GM21528 (cell line): ENCODE measurements around the gene PTBP1.

Source experiments
- ATAC-seq: cut with Tn5 transposase; IDR thresholded peaks from one replicate; pipeline ENCODE4 v1.9.1; 2021; ENCODE audit warnings: mild to moderate bottlenecking, moderate library complexity; ENCODE audit not compliant: unreplicated experiment, low FRiP score

Gene PTBP1

DNA sequence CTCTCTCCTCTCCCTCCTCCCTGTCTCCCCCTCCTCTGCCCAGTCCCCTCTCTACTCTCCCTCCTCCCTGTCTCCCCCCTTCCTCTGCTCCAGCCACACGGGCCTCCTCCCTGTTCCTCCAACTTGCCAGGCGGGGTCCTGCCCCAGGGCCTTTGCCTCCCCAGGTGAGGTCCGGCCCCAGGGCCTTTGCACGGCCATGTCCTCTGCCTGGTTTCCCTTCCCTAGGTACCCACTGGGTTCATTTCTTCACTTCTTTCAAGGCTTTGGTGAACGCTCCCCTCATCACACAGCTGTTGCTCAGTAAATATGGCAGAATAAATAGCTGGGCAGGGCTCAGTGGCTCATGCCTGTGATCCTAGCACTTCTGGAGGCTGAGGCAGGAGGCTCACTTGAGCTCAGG, 25.2 kb upstream of the PTBP1 start:
- no peak for ATAC-seq

DNA sequence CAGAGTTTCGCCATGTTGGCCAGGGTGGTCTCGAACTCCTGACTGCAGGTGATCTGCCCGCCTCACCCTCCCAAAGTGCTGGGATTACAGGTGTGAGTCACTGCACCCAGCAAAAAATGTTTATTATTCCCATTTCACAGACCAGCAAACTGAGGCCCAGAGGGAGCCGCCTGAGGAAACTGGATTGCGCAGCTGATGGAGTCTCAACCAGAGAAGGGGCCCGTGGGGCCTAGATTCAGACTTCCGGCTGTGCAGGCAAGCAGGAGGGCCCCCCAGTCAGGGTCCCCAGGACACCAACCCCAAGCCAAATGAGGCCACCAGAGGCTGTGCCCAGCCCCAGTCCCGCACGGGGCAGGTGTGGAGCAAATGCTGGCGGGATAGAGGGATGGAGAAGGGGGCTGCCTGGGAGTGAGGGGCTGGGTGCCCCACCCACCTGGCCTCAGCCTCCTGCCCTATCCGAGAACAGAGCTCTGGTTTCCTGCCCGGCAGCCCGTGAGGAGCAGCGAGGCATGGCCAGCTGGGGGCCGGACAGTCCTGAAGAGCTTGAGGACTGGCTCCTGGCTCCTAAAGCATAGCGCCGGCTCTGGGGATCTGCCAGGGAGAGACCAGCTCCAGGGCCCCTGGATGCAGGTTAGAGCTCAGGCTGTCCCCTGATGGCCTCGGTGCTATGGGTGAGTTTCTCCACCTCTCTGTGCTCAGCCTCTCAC, 24.4 kb upstream of the PTBP1 start:
- no peak for ATAC-seq

GRCh38 chr19:776549-776948, 20.7 kb upstream of the PTBP1 start:
- no peak for ATAC-seq

GRCh38 chr19:778910-779653, 18.2 kb upstream of the PTBP1 start:
- ATAC-seq = no peak

GRCh38 chr19:780935-781334, 16.3 kb upstream of the PTBP1 start:
- ATAC-seq = no peak

DNA sequence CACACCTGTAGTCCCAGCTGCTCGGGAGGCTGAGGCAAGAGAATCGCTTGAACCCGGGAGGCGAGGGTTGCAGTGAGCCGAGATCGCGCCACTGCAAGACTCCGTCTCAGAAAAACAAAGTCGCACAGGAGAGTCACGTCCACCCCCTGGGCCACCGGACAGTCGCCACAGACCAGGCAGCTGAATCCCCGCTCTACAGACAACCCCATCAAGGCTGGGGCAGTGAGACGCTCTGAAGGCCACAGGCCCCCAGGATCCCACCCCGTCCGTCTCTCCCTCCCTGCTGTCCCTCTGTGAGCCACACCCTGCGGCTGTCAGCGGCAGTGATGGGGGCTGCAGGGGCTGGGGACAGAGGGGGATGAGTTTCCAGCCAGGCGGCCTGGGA, 15.5 kb upstream of the PTBP1 start:
- ATAC-seq = no peak

DNA sequence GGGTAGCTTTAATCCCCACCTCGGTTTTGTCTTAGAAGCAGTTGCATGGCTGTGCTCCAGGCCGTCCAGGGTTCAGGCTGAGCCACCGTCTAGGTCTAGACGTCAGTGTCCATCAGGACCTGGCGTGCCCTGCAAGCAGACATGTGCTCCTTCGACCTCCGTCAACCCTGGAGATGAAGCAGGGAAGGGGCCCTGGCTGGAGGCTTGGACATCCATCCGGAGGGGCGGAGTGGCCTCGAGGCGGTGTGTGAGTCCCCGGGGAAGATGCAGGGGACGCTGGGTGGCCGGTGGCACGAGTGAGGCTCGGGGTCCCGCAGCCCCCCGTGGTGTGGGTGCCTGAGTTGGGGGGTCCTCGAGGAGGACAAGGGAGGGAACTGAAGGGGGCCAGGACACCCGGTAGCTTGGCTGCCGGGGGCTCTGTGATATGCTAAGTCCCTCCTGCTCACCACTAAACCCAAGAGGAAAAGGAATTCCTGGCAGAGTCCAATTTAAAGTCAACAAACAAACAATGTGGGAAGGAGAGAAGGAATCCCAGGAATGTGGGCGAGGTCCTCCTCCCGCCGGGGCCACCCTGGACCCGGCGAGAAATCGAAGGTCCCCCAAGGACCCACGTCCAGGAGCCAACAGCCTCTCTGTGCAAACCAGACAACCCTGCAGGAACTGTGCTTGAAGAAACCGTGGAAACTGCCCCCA, 14.9 kb upstream of the PTBP1 start:
- ATAC-seq = no peak

GRCh38 chr19:782878-783668, 14.2 kb upstream of the PTBP1 start:
- ATAC-seq = no peak

- no peak for ATAC-seq
Observed at GRCh38 chr19:784541-784940, 12.7 kb upstream of the PTBP1 start.

DNA sequence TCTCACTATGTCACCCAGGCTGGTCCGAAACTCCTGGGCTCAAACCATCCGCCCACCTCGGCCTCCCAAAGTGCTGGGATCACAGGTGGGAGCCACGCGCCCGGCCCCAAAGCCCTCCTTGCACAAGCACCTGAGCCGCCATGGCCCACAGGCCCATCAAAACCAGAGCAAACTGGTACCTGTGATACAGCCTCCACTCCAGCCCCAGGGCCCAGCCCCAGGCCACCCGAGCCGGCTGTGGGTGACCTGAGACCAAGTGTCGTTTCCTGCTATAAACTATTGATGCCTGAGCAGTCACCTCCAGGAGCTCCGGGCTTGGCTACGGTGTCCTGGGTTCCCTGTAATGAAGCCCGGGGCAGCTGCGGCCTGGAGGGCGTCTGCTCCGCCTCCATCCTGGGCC, 9.7 kb upstream of the PTBP1 start:
- ATAC-seq = no peak

DNA sequence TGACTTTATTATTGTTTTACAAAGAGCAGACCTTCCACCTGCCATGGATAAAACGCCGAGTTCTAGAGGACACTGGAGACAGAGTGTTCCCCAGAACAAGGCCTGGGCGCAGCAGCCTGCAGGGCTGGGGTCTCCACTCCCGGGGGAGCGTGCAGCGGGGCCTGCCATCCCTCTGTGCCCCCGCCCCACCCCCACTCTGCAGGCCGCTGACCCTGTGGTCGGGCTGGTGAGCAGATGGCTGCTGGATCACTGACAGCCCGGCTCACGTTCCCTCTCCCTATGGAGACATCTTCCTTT, 8.6 kb upstream of the PTBP1 start:
- ATAC-seq = no peak

DNA sequence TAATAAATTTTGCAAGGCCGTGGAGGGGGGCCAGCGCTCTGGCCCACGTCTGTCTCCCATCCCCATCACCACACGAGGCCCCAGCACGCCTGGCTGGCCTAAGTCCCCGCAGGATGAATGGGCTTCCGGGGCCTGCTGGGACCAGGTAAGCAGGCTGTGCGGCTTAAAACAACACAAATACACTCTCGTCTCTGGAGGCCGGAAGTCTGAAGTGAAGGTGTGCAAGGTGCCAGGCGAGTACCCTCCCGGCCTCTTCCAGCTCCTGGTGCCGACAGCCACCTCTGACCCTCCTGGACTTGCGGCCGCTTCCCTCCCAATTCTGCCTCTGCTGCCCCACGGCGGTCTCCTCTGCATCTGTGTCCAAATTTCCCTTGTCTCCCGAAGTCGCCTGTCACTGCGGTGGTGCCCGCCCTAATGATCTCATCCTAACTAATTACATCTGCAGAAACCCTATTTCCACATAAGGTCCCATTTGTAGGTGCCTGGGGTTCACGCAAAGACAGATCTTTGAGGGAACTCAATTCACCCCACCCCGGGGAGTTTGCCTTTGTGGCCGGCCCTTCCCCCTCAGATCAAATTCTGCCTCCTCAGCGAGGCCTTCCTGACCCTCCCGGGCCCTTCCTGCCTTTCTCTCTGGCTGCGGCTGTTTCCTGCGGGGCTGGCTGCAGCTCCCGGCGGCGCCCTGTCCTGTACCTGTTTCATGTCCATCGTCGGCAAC, 8.1 kb upstream of the PTBP1 start:
- no peak for ATAC-seq

- no peak for ATAC-seq
Observed at GRCh38 chr19:789701-790060, 7.6 kb upstream of the PTBP1 start.

- ATAC-seq = no peak
Observed at GRCh38 chr19:791007-791566, 6.2 kb upstream of the PTBP1 start.

DNA sequence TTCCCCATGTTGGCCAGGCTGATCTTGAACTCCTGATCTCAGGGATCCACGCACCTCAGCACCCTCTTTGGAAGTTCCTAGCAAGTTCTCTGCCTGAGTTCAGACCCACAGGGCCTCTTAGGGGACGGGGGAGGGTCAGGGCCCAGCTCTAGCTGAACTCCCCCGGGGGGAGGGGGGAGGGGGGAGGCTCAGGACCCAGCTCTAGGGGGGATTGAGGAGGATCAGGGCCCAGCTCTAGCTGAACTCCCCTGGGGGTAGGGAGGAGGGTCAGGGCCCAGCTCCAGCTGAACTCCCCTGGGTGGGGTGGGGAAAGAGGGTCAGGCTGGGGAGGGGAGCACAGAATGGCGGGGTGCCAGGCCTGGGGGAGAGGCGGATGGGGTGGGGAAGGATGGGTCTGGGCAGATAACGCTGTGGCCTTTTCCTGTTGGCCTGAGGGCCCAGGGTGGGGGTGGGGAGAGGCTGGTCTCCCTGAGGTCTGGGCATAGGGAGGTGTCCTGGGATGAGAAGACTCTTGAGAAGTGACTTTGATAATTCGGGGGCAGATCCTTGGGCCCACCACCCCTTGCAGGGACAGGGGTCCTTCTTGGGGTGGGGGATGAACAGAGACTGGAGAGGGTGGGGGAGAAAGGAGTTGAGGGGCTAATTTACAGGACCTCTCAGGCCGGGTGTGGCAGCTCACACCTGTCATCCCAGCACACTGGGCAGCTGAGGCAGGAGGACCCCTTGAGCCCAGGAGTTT, 5.5 kb upstream of the PTBP1 start:
- ATAC-seq = no peak

DNA sequence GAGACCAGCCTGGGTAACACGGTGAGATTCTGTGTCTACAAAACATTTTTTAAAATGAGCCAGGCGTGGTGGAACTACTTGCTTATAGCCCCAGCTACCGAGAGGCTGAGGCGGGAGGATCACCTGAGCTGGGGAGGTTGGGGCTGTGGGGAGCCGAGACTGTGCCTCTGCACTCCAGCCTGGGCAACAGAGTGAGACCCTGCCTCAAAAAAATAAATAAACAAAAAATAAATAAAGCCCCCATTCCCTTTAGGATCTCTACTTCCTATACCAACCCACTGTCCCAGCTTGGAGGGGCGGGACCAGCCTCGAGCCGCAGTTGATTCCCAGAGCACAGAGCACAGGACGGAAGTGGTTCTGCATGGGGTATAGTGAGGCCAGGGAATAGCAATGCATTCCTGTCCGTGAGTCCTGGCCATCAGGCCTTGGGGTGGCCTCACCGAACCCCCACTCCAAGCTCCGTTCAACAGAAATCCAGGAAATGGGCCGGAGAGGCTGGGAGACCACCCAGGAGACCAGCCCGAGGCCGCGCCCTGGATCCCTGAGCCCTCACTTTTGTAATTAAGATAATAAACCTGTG, 4.9 kb upstream of the PTBP1 start:
- no peak for ATAC-seq

DNA sequence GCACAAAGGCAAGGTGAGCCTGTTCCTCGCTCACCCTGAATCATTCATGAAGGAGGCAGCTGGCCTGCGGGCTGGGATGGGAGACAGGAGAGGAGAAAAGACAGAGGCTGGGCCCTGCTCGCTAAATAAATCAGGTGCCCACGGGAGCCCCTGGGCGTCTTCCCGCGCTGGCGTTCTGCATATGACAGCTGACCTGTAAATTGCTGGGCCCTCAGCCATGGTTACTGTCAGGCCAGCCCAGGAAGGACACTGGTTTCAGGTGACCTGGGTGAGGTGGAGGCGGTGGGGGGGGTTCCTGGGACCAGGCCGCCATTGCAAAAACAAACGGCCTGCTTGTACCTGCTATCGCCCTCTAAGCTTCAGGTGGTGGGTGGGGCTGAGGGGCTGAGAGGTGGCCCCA, 3.4 kb upstream of the PTBP1 start:
- no peak for ATAC-seq

DNA sequence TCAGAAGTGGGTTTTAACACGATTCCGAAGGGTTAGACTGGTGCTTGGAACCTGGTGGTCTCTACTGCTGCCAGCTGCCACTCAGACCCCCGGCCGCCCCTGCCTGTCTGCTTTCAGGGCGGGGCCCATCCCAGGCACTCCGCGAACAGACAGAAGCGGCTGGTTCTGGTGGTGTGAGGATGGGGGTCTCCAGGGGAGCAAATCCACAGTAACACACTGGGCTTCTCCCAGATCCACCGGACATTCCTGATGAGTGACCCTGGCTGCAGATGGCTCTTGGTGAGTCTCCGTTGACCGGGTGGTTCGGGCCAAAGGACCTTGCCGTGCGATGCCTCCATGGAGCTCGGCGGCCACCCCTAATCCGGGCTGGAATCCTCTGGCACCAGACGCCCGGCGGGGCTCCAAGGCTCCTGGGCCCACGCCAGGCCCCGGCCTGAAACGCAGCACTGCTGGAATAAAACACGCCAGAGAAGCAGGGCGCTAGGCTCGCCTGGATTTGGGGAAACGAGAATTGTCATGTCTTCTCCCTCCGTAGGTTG, 2.1 kb upstream of the PTBP1 start:
- no peak for ATAC-seq
